Measurements from ENCODE around the gene HIRA. TPM values are rescaled to one million over a fixed set of nuclear protein-coding genes. Genes with fewer than 3 reads are reported as not detected.

The HIRA gene
- total and polyA plus RNA-seq, 9 of the 15 experiments (the other 6 are each of a cell fraction or from before 2014, with no cell fraction given): 0.96 to 132 (median 58.4) TPM

DNA sequence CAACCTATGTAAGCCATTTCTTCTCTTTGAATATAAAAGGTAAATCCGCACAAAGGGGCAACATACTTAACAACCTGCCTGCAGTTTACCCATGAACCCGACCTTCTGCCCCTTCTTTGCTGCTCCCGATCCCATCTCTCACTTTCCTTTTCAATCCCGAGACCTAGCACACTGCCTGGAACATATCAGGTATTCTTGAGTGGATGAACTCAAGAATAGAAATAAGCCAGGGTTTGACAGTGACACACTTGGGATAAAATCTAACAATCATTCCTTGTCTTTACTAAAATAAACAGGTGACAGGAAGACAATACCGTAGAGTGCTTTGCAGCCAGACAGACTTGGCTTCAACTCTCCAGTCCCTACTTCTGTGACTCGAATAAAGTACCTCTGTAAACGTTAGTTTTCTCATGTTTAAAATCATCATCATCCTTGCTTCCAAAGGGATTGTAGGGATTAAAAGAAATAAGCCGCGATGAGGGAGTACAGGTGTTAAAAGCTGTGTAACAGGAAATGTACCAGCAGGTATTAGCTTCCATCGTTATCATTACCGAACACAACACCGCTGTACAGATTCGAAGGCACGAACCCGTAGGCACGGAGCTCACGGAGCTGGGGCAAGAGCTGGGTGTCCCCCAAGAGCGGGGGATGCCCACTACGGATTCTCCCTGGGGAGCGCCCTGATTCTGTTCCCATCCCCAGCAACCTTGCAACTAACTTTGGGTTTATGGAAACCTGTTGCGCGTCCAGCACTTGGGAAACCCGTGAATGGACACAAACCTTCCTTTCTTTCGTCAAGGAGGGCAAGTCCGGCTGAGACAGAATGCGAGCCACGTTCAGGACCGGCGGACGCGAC, 46.7 kb upstream of the HIRA start (continued):
- TF ChIP-seq, protein P1, sequence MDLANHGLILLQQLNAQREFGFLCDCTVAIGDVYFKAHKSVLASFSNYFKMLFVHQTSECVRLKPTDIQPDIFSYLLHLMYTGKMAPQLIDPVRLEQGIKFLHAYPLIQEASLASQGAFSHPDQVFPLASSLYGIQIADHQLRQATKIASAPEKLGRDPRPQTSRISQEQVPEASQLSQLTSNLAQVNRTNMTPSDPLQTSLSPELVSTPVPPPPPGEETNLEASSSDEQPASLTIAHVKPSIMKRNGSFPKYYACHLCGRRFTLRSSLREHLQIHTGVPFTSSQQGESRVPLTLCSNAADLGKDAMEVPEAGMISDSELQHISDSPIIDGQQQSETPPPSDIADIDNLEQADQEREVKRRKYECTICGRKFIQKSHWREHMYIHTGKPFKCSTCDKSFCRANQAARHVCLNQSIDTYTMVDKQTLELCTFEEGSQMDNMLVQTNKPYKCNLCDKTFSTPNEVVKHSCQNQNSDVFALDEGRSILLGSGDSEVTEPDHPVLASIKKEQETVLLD (IDR thresholded peaks at IDR 0.05): no peak
- TF ChIP-seq MEF2D (tag; conservative IDR thresholded peaks at IDR 0.05; ENCODE audit: low read depth) (no peak), KLF13 (tag; IDR thresholded peaks at IDR 0.05; ENCODE audit: borderline replicate concordance, low read depth) (peak; percentile 41; the same call in 1 of the 2 replicates), GABPB1 (CRISPR knock-in tag; IDR thresholded peaks at IDR 0.05) (no peak), RFX1 (IDR thresholded peaks at IDR 0.05) (no peak), HDAC2 (IDR thresholded peaks at IDR 0.05) (no peak), DNMT1 (IDR thresholded peaks at IDR 0.05) (no peak), ZNF445 (CRISPR knock-in tag; IDR thresholded peaks at IDR 0.05; ENCODE audit: low read depth) (no peak)
- TF ChIP-seq, protein P2, sequence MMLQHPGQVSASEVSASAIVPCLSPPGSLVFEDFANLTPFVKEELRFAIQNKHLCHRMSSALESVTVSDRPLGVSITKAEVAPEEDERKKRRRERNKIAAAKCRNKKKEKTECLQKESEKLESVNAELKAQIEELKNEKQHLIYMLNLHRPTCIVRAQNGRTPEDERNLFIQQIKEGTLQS (IDR thresholded peaks at IDR 0.05): no peak
- TF ChIP-seq, protein P2 (CRISPR knock-in tag; conservative IDR thresholded peaks at IDR 0.05): no peak; the same call in 1 of the 2 replicates
- TF ChIP-seq, protein P3, sequence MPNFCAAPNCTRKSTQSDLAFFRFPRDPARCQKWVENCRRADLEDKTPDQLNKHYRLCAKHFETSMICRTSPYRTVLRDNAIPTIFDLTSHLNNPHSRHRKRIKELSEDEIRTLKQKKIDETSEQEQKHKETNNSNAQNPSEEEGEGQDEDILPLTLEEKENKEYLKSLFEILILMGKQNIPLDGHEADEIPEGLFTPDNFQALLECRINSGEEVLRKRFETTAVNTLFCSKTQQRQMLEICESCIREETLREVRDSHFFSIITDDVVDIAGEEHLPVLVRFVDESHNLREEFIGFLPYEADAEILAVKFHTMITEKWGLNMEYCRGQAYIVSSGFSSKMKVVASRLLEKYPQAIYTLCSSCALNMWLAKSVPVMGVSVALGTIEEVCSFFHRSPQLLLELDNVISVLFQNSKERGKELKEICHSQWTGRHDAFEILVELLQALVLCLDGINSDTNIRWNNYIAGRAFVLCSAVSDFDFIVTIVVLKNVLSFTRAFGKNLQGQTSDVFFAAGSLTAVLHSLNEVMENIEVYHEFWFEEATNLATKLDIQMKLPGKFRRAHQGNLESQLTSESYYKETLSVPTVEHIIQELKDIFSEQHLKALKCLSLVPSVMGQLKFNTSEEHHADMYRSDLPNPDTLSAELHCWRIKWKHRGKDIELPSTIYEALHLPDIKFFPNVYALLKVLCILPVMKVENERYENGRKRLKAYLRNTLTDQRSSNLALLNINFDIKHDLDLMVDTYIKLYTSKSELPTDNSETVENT (CRISPR knock-in tag; IDR thresholded peaks at IDR 0.05): peak; percentile 83
- TF ChIP-seq, protein P4, sequence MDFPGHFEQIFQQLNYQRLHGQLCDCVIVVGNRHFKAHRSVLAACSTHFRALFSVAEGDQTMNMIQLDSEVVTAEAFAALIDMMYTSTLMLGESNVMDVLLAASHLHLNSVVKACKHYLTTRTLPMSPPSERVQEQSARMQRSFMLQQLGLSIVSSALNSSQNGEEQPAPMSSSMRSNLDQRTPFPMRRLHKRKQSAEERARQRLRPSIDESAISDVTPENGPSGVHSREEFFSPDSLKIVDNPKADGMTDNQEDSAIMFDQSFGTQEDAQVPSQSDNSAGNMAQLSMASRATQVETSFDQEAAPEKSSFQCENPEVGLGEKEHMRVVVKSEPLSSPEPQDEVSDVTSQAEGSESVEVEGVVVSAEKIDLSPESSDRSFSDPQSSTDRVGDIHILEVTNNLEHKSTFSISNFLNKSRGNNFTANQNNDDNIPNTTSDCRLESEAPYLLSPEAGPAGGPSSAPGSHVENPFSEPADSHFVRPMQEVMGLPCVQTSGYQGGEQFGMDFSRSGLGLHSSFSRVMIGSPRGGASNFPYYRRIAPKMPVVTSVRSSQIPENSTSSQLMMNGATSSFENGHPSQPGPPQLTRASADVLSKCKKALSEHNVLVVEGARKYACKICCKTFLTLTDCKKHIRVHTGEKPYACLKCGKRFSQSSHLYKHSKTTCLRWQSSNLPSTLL (IDR thresholded peaks at IDR 0.05): no peak
